Stimulated activated CD8-positive, alpha-beta memory T cell treated with anti-CD3 and anti-CD28 coated beads, Interleukin-4, amount 100 ng/mL, for 4 hours (primary cell): ENCODE data around the gene SLC11A2.
"Not testable (repeated sequence)": the region's sequence is repeated elsewhere in the genome, so short reads cannot be mapped to it uniquely, and the experiment has no call there.

Source experiments
- DNase-seq, 2 donors: peaks; one replicate each; pipeline ENCODE4 v3.0.0-alpha.2; 2020; ENCODE audit warnings: low read depth in 2 of 2, low spot score in 1 of 2

Gene SLC11A2

DNA sequence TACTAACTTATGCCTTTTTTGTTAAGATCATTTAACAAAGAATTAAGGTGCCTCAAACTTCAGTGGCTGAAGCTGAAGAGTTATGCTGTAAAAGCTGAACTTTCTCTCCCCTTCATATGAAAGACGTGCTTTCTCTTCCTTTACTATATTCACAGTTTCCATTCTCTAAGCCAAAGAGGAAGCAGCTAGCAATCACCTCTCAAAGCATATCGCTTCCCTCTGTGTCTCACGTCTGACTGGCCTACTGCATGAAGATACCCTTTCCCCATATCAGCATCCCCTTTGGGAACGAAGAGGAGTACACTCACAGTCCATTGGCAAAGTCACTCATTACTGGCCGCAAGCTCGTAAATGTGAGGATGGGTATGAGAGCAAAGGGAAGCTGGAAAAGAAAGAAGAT lies 34.9 kb downstream of the SLC11A2 start:
- no peak for DNase-seq

DNA sequence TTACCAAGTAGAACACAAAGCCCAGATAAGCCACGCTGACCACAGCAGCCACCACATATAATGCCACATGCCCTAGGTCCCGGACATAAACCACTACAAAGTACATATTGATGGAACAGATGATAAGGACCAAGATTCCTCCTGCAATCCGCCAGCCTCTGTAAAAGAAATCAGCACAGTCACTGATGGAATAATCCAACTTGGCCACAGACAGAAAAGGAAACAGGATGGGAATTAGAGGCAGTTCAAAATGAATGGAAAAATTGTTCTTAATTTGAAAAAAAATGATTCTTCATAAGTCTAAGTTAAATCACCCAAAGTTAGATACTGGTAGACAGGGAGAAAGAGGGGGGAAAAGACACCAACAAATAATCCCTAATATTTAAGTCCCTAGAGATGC lies 35.4 kb downstream of the SLC11A2 start:
- no peak for DNase-seq

DNA sequence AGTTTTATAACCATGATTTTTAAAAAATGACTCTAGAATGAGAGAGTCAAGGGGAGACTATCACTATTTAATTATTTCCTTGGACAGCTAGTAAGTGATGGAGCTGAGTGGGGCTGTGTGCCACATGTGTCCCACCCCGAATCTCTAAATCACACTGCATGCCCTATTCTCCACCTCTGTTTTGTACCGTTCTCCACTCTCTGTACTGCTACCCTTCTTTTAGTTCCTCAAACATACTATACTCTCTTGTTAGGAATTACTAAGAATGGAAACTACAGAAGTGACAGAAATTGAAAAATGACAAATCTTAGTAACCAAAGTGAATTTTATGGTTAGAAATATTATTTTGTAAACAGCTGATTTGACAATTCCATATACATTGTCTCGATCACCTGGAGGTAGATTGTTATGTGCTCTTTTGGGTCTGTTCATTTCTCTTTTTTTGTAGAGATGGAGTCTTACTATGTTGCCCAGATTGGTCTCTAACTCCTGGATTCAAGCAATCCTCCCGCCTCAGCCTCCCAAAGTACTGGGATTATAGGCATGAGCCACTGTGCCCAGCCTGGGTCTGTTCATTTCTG lies 35.9 kb downstream of the SLC11A2 start:
- DNase-seq: no peak

DNA sequence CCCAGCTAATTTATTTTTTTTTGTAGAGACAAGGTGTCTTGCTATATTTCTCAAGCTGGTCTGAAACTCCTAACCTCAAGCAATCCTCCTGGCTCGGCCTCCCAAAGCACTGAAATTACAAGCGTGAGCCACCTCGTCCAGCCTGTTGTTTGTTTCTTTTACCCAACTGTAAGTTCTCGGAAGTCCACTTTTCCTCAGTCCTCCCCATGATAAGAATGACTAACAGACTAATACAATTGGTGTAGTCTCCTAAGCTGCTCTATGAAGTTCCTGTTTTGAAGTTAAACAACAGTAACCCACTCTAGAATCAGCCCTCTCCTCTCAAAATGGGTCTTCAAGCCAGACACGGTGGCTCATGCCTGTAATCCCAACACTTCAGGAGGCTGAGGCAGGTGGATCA lies 37.3 kb downstream of the SLC11A2 start:
- no peak for DNase-seq

DNA sequence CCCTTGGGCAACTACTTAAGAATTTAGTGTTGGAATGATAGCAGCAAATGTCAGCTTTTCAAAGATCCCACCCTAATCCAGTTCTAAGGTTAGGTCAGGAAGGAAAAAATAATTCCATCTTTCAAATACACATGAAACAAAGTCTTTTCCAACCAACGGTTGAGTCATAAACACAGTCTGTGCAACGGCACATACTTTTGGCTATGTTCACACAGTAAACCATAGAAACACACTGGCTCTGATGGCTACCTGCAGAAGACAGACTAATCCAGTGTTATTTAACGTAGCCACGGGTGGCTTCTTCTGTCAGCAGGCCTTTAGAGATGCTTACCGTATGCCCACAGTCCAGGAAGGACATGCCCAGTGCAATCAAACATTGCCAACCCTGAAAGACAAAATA lies 38.1 kb downstream of the SLC11A2 start:
- no peak for DNase-seq

DNA sequence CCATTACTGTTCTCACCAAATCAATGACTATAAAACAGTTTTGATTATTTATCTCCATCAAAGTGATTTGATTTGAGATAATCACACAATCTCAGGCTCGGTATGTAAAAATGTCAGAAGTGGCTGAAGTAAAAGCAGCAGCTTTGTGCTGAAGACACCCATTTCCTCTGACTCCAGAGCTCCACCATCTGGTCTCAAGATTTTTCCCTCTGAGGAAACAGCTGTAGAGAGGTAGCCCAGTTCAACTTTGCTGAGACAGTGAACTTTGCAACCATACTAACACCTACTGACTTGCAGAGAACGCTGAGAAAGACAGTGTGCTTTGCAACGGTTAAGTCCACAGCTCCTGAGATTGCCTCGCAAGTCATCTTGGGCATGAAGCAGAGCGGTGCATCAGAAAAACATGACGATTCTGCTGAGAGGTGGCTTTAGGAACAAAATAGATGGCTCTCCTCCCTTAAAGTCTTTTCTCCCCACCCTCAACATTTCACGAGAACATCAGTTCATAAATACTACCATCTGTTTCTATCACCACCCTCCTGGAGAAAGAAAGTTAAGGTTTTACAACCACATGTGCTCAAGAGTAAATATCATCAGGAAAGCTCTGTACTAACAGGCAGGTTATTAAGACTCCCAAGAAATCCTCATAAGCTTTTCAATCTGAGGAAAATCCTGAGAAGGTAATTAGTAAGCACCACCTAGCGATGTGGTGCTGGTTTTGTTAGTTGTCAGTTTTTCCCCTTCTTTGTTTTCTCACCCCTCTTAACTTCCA lies 39.0 kb downstream of the SLC11A2 start:
- DNase-seq: no peak

DNA sequence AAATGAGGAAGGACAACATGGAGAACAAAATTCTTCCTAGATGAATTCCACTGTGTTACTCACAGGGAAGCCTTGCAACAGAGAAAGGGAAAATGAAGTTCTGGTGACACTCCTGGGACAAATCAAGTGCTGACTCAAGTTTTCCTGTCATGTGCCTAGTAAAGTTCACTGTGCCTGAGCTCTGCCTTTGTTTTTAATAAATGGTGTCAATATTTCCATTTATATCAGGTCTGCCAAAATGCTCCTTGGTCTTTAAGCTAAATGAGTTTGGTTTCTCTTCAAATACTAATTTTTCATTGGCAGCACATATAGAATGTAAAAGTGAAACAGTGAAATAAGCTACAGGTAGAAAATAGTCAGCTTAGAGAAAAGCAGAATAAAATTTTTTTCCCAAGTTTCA lies 40.9 kb downstream of the SLC11A2 start:
- no peak for DNase-seq

DNA sequence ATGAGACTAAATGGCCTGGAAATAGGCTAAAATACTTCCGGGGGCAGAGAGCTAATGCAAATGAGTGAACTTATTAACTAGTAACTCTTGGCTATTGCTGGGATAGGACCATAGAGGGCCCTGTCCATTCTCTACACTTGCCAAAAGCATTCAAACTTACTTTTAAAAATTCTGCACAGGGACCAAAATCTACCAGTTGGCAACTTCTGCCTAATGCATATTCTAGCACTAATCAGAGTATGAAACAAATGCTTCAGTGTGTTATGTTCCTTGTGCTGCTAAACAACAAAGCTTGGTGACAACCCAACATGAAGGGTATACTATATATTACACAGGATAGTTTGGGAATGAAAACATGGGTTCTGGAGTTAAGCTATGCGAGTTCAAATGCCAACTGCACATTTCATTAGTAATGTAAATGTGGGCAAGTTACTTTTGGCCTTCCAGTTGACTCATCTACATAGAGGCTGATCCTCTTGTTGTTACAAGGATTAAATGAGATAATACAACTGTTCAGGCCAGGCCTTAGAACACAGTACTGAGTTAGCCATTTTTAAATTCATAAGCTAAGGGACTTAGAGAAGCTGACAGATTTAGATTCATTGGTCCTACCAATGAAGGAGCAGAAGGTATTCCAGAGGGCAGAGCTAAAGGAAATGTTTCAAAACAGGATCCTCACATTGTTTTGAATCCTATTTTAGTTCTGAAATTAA lies 41.4 kb downstream of the SLC11A2 start:
- no peak for DNase-seq

DNA sequence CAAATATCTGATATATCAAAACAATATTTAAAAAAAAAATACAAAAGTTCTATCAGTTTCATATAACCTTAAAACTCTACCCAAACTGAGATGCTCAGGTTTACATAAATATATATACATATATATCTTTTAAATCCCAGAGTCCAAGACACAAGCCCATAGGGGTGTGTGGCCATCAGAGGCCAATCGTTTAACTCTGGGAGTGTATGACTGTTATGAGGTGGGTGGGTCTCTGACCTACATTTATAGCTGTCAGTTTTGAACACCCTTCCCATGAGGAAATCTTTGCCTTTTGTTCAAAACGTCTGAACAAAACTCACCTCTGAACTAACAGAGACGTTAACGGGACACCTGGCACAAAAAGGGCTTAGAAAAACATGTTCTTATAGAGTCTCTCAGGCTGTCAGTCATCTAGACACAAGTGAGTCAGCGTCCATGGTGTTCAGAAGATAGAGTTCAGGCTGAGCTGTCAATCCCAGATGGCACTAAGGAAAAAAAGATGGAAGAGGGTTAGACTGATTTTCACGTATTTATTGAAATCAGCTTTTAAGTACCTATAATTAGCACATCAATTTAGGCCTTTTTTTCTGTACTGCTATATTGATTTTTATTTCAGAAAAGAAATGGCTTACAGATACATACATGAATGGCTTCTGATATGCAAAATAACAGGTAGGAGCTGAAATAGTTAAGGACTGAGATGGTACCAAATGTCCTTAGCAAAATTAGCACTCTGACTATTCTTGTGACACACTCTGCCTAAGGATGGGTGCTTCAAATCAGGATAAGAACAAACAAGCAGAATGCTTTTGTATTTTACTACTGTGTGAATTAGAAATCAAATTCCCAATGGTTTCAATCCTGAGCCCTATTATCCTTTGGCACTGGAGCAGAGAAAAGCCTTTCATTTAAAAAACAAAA lies 44.6 kb downstream of the SLC11A2 start:
- DNase-seq: no peak

DNA sequence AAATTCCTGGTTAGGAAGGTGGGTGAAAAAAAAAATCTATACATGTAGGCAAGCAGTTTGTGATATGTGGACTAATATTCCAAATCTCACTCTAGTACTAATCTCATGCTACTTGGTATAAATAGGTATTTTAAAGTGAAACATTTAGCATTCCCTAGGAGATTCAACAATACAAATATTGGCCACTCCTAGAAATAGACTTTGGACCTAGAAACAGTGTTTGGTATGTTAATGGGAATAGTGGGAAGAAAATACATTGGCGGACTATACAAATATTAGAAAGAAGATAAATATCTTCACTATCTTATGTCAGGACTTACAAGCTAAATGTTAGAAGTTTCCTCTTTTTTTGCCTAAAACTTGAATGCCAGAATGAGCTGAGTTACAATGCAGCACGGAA lies 45.6 kb downstream of the SLC11A2 start:
- DNase-seq: no peak

DNA sequence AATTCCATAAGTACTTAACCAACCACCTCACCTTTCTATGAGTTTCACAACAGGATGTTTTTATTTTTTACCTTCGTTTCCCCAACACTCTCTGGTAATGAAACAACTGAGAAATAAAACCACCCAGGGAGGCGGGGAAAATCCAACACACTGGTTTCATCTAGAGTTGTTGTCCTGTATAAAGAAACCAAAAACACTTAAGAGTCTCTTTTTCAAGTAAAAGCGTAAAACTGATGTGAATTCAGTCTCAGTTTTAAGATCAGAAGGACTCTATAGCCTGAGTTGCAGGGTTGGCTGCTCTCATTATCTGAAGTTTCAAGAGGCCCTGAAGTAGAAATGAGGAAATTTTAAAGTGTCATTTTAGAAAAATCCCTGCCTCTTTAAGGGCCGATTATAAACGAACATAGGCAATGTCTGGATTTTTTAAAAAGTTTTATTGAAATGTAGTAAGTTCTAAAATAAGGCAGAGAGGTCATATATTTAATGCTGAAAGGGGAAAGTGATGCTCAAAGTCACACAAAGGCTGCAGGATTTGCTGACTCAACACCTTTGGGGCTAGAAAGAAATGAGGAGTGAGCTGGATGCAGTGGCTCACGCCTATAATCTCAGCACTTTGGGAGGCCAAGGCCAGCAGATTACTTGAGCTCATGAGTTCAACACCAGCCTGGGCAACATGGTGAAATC lies 46.7 kb downstream of the SLC11A2 start:
- DNase-seq: no peak

DNA sequence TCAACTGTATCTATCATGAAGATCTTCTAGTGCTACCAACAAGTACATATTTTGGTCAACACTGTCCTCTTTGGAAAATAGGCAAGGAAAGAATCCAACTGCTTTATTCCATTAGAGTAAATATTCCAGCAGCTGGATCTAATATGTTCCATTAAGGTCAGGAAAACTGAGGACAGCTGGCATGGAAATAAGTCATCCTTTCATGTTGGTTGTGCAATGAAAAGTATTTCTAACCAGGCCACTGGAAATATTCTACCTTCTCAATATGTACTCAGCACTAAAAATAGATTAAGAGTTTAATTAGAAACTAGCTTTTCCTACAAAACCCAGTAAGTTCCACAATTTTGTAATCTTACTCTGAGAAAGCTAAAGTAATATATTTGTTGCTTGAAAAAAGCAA lies 54.2 kb downstream of the SLC11A2 start:
- no peak for DNase-seq

DNA sequence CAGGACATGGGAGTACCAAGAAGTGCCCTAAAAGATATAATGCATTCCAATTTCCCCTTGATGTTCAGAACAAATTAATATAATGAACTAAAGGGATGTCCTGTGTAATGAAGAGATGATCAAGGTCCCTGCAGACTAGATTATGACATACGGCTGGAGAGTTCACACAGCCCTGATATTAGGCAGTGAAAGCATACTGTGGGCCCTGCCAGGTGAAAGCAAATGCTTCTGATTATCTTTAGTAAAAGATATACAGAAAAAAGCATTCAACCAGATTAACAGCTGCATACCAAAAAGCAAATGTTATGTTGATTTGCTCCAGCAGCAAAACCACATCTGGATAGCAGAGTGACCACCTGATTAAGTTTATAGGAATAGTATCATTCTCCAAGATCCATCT lies 61.8 kb downstream of the SLC11A2 start:
- DNase-seq: no peak

DNA sequence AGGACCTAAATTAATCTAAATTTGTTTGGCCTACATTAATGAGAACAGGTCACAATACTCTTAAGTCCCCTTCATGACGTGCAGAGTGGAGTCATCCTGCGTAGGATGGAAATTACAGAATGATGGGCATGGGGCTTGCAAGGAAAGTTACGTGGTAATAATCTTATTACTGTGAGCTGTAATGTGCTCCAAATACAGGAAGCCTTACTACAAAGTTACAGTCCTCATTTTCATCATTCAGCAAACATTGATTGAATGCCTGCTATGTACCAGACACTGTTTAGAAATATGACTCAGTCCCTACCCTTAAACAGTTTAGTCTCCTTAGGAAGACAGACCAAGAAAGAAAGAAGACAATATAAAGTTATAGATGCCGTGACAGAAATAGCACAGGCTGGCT lies 64.5 kb downstream of the SLC11A2 start:
- DNase-seq: no peak

DNA sequence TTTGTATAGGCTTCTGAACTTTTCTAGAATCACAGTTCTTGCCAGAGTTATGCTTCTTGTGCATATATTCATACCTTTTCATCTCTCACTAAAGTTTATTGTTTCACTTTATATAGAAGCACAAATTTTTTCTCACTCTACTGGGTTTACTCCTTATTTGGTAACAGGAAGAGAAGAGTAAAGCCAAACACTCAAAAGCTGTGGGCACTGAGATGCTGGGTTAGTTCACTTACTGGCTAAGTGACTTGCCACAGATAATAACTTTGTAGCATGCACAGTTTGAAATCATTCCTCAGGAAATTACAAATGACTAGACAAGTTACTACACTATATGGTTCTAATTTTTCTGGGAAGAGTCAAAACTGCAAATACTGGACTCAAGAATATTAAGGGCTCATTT lies 66.1 kb downstream of the SLC11A2 start:
- no peak for DNase-seq

DNA sequence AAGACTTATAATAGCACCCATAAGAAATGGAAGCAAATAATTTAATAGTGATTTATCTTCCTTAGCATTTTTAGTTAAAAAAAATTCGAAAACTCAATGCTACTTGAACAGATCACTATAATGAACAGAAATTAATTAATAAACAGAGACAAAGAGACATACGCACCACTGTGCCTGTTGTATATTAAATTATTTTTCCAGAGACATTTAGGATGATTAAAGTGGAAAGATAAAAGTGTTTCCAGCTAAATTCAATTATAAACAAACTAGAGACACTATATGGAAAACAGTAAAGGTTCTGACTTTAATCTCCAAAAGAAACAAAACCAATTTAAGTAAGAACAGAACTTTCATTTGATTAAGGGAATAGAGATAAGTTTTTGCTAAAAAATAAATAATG lies 70.5 kb downstream of the SLC11A2 start:
- no peak for DNase-seq

DNA sequence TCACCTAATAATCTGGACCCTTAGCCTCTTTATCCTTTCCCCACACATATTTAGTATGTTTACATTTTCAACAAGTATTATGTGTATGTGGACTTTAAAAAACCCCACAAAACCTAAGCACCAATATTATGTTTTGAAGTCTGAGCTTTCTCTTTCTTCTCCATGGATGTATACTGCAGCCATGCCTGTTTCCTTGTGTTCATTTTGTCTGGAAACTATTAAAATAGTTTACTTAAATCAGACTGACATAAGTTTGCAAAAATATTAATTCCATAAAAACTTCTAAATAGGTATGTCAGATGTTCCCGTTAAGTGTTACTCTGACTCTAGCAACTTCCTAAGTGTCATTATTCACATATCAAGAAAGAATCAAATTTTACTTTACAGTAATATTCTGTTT lies 70.9 kb downstream of the SLC11A2 start:
- no peak for DNase-seq

DNA sequence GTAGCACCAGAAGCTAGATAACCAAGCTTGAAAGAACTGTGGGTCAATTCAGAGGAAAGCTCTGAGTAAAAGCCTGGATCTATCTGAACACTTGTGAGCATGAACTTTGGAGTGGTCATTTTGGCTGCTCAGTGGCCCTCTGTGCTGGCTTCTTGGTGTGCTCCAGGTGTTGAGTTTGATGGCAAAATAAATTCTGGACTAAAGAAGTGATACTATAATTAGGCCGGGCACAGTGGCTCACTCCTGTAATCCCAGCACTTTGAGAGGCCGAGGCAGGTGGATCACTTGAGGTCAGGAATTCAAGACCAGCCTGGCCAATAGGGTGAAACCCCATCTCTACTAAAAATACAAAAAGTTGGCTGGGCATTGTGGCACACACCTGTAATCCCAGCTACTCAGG lies 71.4 kb downstream of the SLC11A2 start:
- DNase-seq: not testable (repeated sequence)

DNA sequence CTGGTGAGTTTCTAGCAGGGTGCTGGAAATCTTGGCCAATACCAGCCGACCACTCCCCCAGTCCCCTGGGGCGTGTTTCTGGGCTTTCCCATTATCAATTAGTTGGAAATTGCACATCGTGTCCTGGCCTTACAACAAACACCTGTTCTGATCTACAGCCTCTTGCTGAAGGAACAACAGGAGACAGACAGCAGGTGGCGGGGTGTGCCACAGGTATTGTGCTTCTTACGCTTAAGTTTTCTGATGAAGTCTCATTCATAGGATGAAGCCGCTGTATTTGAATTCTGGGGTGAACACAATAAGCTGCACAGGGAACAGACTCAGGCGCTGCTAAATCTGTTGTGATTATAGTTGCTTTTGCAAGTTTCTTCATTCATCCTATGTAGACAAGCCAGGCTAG lies 73.1 kb downstream of the SLC11A2 start:
- DNase-seq: no peak

DNA sequence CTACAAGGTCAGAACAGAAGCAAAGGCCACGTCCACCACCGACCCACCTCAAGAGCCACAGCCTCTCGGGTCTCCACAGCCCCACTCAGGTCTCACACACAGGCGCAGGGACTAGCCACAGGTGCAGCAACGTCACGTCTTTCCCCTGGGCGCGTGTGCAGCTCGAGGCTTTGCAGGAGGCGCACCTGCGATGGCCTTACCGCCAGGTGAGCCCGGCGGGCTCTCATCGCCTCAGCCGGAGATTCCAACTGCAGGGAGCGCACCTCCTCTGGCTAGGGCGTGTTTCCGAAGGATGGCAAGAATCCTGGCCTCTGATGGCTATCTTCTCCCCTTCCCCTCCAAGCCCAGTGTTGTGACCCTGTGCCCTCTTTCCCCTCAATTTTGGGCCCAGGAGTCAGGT lies 73.7 kb downstream of the SLC11A2 start, which contains the start of gene HIGD1C:
HIGD1C (plus strand) TSS at position 35 of the 400 bp plus-strand sequence. CDS start 1,455 bp downstream, outside the sequence.
- DNase-seq: no peak

DNA sequence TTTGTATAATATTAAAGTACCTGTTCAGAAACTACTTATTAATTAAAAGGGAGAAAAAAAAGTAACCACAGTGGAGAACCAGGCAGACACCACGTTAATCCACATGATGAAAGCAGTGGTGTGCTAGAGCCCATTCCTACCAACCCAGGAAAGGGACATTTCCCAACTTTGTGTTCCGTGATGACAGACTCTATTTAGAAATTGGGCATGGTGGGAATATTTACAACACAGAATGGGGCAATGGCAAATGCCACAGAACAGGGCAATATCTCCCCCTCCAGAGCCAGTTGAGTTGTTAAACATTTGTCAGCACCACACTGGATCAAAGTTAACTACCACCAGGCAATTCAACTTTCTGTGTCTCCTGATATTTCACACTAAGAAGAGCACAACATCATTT lies 75.1 kb downstream of the SLC11A2 start:
- DNase-seq: no peak
